ENCODE measurements around the gene AIDA.

AIDA gene

DNA sequence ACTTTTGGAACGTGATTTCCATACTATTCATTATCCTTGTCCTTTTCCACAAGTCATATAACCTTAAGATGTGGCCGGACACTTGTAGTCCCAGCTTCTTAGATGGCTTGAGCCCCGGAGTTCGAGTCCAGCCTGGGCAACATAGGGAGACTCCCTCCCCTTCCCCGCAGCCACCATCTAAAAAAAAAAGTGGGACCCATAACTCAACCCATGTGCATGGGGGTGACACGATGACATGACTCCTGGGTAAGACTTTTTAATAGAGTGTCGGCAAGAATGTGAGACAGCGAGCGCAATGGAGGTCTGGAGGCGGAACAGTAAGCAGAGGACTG lies 68.7 kb downstream of the AIDA start:
- FAIRE-seq = no peak

DNA sequence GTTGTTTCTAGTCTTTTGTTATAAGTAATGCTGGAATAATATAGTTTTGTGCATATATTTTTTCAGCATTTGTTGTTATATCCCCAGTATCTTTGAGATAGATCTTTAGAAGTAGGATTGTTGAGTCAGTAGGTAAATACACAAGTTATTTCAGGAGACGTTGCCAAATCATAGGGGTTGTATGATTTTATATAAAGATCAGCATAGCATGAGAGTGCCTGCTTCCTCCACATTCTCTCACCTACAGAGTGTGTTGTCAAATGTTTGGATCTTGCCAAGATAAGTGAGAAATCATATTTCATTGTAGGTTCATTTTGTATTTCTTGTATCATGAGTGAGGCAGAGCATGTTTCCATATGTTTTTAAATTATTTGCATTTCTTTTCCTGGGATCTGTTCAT lies 69.8 kb downstream of the AIDA start:
- FAIRE-seq = no peak

DNA sequence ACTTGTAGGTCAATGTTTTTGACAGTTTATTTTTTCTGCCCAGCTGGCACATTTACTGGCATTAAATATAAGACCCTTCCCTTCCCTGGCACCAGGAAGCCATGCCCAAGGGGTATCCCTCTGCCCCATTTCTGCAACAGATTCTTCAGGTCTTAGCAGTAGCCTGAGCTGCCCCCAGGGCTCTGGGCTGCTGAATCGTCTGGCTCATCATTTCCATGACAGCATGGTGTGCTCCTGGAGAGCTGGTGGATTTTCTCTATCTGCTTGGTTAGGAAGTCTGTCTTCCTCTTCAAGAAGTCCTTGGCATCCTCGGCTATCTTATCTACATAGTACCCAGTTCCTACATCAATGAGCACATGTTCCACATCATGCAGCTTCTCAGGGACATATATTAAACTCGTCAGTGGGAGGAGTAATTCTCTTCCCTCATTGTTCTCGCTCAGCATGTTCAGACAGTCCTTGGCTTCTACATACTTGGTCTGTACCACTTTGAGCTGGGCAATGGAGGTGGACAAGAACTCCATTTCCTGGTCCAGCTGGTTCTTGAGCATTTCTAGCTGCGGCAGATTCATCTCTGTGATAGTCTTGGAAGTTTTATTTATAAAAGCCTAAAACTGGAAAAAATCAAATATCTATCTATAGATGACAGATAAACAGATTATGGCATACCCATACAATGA lies 70.9 kb downstream of the AIDA start:
- no peak for FAIRE-seq

DNA sequence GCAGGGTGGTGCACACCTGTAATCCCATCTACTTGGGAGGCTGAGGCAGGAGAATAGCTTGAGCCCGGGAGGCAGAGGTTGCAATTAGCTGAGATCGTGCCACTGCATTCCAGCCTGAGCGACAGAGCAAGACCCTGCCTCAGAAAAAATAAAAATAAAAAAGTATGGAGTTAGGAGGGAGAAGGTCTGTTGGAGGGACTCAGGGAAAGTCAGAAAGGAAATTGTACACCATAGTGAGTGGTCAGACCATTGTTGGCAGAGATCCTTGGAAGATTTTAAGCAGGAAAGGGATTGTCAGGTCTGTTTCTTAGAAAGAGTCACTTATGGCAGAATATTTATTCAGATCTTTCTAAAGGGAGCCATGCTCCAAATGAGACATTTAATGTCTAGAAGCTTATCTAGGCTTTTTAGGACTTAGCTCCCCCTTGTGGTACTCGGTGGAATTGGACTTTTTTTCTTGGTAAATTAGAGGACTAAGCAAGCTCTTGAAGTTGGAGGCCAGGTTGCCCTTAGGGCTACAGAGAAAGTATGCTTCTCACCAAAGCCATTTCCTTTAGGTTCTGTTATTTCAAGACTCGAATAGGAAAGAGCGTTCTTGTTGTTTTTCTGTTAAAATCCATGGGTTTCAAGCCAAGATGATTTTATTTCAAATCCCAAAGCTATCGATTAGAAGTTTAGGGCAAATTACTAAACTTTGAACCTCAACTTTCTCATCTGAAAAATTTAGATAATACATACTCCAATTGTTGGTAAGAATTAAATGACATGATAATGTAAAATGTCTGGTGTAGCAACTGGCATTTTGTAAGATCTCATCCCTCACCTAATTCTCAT lies 77.9 kb downstream of the AIDA start:
- peak; percentile 93 for FAIRE-seq

DNA sequence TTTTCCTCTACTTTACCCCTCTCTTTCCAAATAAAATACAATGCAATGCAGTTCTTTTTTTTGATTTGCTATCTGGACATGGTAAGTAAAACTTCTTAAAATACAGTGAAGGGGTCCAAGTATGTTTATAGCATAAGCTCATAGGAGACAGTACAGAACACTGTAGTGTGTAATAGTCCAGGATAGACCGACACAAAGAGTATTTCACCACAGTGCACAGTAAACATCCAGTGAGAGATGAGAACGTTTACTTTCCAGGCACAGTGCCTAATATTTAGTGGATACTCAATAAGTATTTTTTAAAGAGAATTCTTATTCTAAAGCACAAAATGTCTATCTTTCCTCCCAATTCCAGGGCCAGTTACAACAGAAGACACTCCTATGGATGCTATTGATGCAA lies 79.5 kb downstream of the AIDA start:
- FAIRE-seq = no peak

DNA sequence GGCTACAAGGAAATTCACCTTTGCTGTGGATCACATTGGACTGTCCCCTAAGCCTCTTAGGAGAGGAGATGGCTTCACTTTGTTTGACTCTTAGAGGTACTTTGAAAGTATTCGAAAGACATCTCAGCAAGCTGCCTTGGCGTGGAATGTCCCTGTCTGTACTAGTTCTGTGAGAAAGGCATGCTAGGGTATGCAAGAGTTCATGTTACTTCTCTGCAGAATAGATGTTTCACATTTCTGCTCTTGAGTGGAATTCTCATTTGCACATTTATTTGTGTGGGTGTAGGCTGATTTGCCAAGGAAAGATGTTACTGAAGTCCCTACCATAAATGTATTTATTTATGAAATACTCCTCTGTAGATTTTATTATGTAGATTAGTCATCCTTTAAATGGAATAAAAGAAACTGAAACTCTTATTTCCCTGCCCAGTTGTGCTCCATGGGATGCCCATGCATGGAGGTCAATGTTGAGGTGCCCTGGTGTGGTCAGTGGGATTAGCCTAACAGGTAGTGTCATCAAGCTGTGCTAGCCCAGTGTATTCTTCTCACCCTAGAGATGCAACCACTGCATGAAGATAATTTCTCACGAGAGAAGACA lies 80.6 kb downstream of the AIDA start:
- no peak for FAIRE-seq

DNA sequence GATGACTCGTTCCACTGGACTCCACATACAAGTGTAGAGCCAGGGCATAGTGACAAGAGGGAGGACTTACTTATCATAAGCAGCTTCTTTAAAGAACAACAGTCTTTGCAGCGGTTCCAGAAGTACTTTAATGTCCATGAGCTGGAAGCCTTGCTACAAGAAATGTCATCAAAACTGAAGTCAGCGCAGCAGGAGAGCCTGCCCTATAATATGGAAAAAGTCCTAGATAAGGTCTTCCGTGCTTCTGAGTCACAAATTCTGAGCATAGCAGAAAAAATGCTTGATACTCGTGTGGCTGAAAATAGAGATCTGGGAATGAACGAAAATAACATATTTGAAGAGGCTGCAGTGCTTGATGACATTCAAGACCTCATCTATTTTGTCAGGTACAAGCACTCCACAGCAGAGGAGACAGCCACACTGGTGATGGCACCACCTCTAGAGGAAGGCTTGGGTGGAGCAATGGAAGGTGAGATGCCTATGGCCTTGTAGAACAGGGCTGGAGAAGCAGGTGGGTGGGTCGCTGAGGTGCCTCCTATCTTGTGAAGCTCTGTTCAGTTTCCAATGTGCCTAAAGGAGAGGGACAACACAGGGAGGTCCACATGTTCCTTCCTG lies 82.3 kb downstream of the AIDA start:
- no peak for FAIRE-seq

DNA sequence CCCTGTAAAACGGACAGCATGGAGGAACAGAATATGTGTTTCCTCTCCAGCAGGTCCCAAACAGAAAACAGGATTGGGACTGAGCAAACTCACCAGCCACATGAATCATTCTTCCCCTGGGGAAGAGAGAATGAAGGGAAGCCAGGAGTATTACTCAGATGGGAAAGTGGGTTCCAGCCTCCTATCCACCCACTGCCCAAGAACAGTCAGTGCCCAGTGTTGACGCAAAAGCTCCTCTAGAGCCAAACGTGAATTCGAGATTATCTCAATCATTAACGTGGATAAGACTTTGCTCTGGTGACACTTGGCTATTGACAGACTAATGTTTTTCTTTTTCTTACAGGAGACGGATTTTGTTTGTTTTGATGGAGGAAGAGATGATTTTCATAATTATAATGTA lies 85.1 kb downstream of the AIDA start:
- no peak for FAIRE-seq

DNA sequence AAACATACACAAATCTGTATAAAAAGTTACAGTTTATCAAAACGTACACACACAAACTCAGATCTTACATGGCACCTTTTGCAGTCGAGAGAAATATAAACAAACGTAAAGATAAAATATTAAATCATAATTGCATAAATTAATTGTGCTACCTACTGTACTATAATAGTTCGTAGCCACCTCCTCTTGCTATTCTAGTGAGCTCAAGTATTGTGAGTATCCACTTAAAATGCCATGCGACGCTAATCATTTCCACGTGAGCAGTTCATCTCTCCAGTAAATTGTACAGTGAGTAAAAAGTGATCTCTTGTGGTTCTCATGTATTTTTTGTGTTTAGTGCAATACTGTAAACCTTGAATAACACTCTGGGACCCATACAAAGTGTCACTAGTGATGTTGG lies 88.1 kb downstream of the AIDA start:
- no peak for FAIRE-seq

DNA sequence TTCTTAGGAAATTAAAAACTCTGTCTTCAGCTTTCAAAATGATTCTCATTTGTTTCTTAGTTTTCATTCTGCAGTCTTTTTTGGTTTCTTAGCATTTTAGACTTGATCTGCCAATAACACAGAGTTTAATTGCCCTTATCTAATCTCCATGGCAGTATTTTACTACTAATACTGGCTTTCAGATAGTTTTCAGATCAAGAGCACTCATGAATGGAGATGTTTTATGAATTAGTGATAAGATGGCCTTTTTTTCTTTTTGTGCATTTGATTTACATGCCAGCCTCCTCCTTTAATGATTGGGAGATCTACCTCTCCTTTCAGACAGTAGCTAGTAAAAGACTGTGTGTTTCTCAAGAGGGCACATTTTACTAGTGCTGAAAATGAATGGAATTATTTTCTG lies 88.8 kb downstream of the AIDA start:
- FAIRE-seq = no peak

DNA sequence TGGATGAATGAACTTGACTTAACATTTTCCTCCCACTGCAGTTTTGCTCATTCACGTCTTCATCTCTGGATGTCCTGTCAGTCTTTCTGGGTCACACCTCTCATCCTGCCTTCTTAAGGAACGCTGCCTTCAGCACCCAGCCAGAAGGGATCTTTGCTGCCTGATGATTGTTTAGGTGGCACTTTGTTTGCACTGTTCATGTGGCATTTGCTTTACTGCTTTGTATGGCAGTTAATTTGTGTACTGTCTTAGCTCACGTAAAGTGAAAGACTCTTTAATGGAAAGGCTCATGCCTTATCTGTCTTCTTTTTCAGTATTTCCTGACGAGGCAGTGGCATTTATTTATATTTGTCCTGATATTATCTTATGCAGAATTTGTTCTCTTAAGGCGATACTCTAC lies 89.5 kb downstream of the AIDA start:
- no peak for FAIRE-seq

DNA sequence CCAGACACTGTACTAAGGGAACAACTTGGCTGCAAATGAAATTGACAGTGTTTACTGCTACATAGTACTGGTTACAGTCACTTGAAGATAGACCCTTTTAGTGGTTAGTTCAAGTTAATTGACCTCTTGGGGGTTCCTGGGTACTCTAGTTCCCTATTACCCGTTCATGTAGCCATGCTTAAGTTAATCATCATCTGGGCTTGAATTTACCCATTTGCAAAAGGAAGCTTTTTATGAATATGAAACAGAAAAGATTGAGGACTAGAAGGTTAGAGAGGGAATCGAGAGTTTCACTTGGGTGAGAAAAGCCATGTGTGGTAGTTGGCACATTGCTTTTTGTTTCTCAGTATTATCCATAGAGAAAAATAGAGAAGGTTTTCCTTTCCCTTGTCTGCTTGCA lies 91.7 kb downstream of the AIDA start:
- FAIRE-seq = no peak

DNA sequence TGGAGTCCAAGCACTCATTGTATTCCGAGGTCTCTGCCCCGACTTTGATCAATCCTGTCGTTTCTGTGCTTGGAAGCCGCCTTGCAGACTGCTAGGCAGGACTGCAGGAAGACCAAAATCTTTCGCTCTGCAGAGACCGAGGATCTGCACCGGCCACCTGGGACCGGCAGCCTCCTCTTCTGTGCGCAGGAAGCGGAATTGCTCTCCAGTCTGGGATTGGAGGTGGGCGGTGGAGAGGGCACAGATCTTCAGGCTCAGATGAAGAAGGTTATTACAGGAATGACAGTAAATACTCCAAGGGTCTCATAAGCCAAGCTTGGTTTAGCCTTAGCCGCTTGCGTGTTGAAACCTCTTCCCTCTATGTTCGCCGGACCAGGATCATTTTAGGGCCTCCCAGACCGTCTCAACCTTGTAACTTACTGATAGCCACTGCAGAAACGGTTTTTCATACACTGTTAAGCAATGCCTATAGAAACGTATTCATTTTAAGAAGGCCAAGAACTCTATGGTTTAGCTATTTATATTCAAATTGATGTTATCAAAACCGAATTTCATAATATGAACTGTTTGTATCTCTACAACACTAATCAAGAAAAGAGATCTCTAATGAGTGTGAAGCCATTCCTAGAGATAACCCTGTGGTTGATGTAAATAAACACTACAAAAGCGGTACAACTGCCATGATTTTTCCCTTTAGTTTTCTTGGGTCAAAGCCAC lies 93.3 kb downstream of the AIDA start:
- no peak for FAIRE-seq
